PC-3 (cell line): ENCODE results near the gene VPS37B. TPM values are rescaled to one million over a fixed set of nuclear protein-coding genes. Genes with fewer than 3 reads are reported as not detected.
A peak's percentile ranks its signal among the peaks of the same experiment; 100 is the strongest.

Experiments
- ATAC-seq: fragments of 200-7000 bp; cut with Tn5 transposase; 2 replicates; pipeline ENCODE4 v1.9.1; 2020; ENCODE audit warnings: mild to moderate bottlenecking, moderate library complexity
- BruUV-seq: library from RNA; stranded (reverse); fragments of 400-500 nt; replicated peaks from 2 replicates; lab custom pipeline; 2021; lab: Mats Ljungman, UMichigan
- CTCF ChIA-PET: fragments of 300-600 bp; sonication (Branson Sonifier 250); formaldehyde crosslinking; loops from one replicate; lab custom pipeline; 2022; ENCODE audit warnings: antibody characterized with exemption; lab: Charles Lee
- POLR2A ChIA-PET: fragments of 300-600 bp; sonication (Branson Sonifier 250); formaldehyde crosslinking; loops from one replicate; lab custom pipeline; 2022; ENCODE audit warnings: antibody characterized with exemption; ENCODE audit not compliant: unreplicated experiment; lab: Charles Lee
- DNase-seq: peaks from one replicate; pipeline ENCODE4 v3.0.0-alpha.2; 2015
- H2AFZ ChIP-seq: fragments of 300-600 bp; sonication (generic); 2 replicates; pipeline ENCODE4 v1.6.0; 2016; ENCODE audit warnings: antibody characterized with exemption, low read length
- H3F3A ChIP-seq: fragments of 300-600 bp; sonication (generic); one replicate; pipeline ENCODE4 v1.6.0; 2017; ENCODE audit warnings: antibody characterized with exemption, low read length, control low read depth, mild to moderate bottlenecking; ENCODE audit not compliant: unreplicated experiment
- H3K27ac ChIP-seq: fragments of 300-600 bp; sonication (generic); 2 replicates; pipeline ENCODE4 v1.5.1; 2016; ENCODE audit warnings: mild to moderate bottlenecking, low read length
- H3K27me3 ChIP-seq: fragments of 300-600 bp; sonication (generic); 2 replicates; pipeline ENCODE4 v1.6.1; 2016; ENCODE audit warnings: low read length, mixed read lengths
- H3K36me3 ChIP-seq: fragments of 300-600 bp; sonication (generic); 2 replicates; pipeline ENCODE4 v1.6.1; 2016; ENCODE audit warnings: low read depth, mixed run types, low read length, mixed read lengths
- H3K4me1 ChIP-seq: fragments of 300-600 bp; sonication (generic); 2 replicates; pipeline ENCODE4 v1.5.1; 2016; ENCODE audit warnings: low read length; ENCODE audit not compliant: insufficient read depth
- H3K4me2 ChIP-seq: fragments of 300-600 bp; sonication (generic); 2 replicates; pipeline ENCODE4 v1.6.0; 2016; ENCODE audit warnings: low read length
- H3K4me3 ChIP-seq: fragments of 300-600 bp; sonication (generic); 2 replicates; pipeline ENCODE4 v1.5.1; 2016; ENCODE audit warnings: mild to moderate bottlenecking, low read length, mixed read lengths
- H3K79me2 ChIP-seq: fragments of 300-600 bp; sonication (generic); 2 replicates; pipeline ENCODE4 v1.6.1; 2017; ENCODE audit warnings: low read length, mixed read lengths
- H3K9ac ChIP-seq: fragments of 300-600 bp; sonication (generic); 2 replicates; pipeline ENCODE4 v1.6.0; 2016; ENCODE audit warnings: mild to moderate bottlenecking, low read length
- H3K9me2 ChIP-seq: fragments of 300-600 bp; sonication (generic); replicated peaks from 2 replicates; pipeline ENCODE4 v1.6.1; 2016; ENCODE audit warnings: mixed run types, low read length, mixed read lengths
- H3K9me3 ChIP-seq: fragments of 300-600 bp; sonication (generic); 2 replicates; pipeline ENCODE4 v1.6.1; 2016; ENCODE audit warnings: low read length, mixed read lengths
- H4K20me1 ChIP-seq: fragments of 300-600 bp; sonication (generic); 2 replicates; pipeline ENCODE4 v1.6.1; 2016; ENCODE audit warnings: low read length, mixed read lengths
- EZH2 ChIP-seq: fragments of 300-600 bp; sonication (generic); IDR thresholded peaks from one replicate; pipeline ENCODE4 v1.6.1; 2017; ENCODE audit warnings: antibody characterized with exemption, mild to moderate bottlenecking, low read length; ENCODE audit not compliant: unreplicated experiment
- EZH2phosphoT487 ChIP-seq: fragments of 300-600 bp; sonication (generic); IDR thresholded peaks from 2 replicates; pipeline ENCODE4 v1.6.1; 2018; ENCODE audit warnings: mild to moderate bottlenecking, antibody characterized with exemption, low read length, borderline replicate concordance
- intact Hi-C: fragments of 100-400 bp; cut with micrococcal nuclease; formaldehyde crosslinking; loops from 2 replicates; pipeline ENCODE4 v1.9.0; 2023
- total RNA-seq: library from RNA; depleted of rRNA; stranded (reverse); fragments of >200 nt; gene quantifications from 2 replicates; pipeline ENCODE4 v1.2.3, GENCODE V29; 2014
- TF ChIP-seq, protein P1 (sequence below): fragments of 300-600 bp; sonication (generic); conservative IDR thresholded peaks from 2 replicates; pipeline ENCODE4 v1.5.1; 2017; ENCODE audit warnings: antibody characterized with exemption, low read depth, mild to moderate bottlenecking, low read length

The VPS37B gene
- total RNA-seq, 1 experiment from 2014 or later: 74.3 TPM

DNA sequence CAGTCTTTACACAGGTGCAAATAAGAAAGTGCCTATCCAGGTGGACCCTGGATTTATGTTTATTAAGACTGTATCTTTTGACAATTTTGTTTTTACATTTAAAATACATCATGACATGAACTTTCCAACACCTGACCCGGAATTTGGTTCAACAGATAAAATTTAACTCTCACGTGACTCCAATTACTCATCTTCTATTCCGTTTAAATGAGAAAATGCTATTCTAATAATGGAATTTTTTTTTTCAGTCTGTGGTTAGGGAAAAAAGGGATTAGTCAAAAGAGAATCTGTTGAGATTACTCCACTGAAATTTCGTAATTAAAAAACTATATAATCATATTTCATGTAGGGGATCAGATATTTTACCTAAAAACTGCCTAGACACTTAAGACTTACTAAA is 11.1 kb downstream of the VPS37B start:
- no peak for DNase-seq
- no peak overlapping the region for H3K4me3 ChIP-seq
- H3K9me2 ChIP-seq: no peaks in the 10 kb centered on the region
- TF ChIP-seq, protein P1, sequence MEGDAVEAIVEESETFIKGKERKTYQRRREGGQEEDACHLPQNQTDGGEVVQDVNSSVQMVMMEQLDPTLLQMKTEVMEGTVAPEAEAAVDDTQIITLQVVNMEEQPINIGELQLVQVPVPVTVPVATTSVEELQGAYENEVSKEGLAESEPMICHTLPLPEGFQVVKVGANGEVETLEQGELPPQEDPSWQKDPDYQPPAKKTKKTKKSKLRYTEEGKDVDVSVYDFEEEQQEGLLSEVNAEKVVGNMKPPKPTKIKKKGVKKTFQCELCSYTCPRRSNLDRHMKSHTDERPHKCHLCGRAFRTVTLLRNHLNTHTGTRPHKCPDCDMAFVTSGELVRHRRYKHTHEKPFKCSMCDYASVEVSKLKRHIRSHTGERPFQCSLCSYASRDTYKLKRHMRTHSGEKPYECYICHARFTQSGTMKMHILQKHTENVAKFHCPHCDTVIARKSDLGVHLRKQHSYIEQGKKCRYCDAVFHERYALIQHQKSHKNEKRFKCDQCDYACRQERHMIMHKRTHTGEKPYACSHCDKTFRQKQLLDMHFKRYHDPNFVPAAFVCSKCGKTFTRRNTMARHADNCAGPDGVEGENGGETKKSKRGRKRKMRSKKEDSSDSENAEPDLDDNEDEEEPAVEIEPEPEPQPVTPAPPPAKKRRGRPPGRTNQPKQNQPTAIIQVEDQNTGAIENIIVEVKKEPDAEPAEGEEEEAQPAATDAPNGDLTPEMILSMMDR: no peak
- no peak for TF ChIP-seq EZH2phosphoT487
- TF ChIP-seq EZH2: no peak
- intact Hi-C loops: no loop called here
- H3K36me3 ChIP-seq: peaks cover 12% of the 10 kb centered on the region; the same call in 1 of the 2 replicates
- CTCF ChIA-PET: no interaction called here
- no peak for ATAC-seq
- H3K4me2 ChIP-seq: peak overlapping the region; percentile 19
- H3K27me3 ChIP-seq: no peaks in the 10 kb centered on the region
- BruUV-seq: no TSS peak
- peaks cover 53% of the 10 kb centered on the region for H4K20me1 ChIP-seq
- H3K27ac ChIP-seq: 0 out of 2 replicates have a peak overlapping the region, but pooled peaks have one; percentile 1
- H3K9ac ChIP-seq: no peak overlapping the region
- peaks cover 11% of the 10 kb centered on the region for H3F3A ChIP-seq
- H3K4me1 ChIP-seq: peaks cover 58% of the 10 kb centered on the region
- H2AFZ ChIP-seq: no peak overlapping the region
- peaks cover 99% of the 10 kb centered on the region for H3K79me2 ChIP-seq
- POLR2A ChIA-PET: interaction anchor here (0.9 kb wide), 1 partner anchor 63 kb away, joined by 7 read pairs; no protein-coding TSS in a partner anchor
- H3K9me3 ChIP-seq: no peaks in the 10 kb centered on the region

GRCh38 chr12:122884091-122884826 is 11.7 kb downstream of the VPS37B start:
- DNase-seq: no peak
- H3K9ac ChIP-seq: no peak overlapping the region
- H3K27ac ChIP-seq: 0 out of 2 replicates have a peak overlapping the region, but pooled peaks have one; percentile 1
- peaks cover 99% of the 10 kb centered on the region for H3K79me2 ChIP-seq
- H3K9me3 ChIP-seq: no peaks in the 10 kb centered on the region
- peaks cover 59% of the 10 kb centered on the region for H4K20me1 ChIP-seq
- H3K27me3 ChIP-seq: no peaks in the 10 kb centered on the region
- H3K4me2 ChIP-seq: peak overlapping the region; percentile 19
- peaks cover 52% of the 10 kb centered on the region for H3K4me1 ChIP-seq
- H3K9me2 ChIP-seq: no peaks in the 10 kb centered on the region
- peaks cover 17% of the 10 kb centered on the region; the same call in 1 of the 2 replicates for H3K36me3 ChIP-seq
- ChIA-PET POLR2A (interaction anchor here (0.9 kb wide), 1 partner anchor 63 kb away, joined by 7 read pairs; no protein-coding TSS in a partner anchor), CTCF (no interaction called here)
- BruUV-seq: no TSS peak
- TF ChIP-seq EZH2 (no peak), EZH2phosphoT487 (no peak)
- TF ChIP-seq, protein P1: no peak
- peaks cover 9% of the 10 kb centered on the region for H3F3A ChIP-seq
- H3K4me3 ChIP-seq: no peak overlapping the region
- no peak for ATAC-seq
- no peak overlapping the region for H2AFZ ChIP-seq
- intact Hi-C loops: no loop called here
